HEK293 (cell line): ENCODE results near the gene PLEKHG5.

Experiments used
- AEBP2 ChIP-seq: fragments of 450-650 bp; formaldehyde crosslinking; IDR thresholded peaks from 2 replicates; pipeline ENCODE4 v1.5.1; 2016; ENCODE audit warnings: missing biosample characterization, missing genetic modification characterization, borderline replicate concordance
- ATF2 ChIP-seq: fragments of 450-650 bp; formaldehyde crosslinking; IDR thresholded peaks from 2 replicates; pipeline ENCODE4 v1.5.1; 2016; ENCODE audit warnings: missing biosample characterization, missing genetic modification characterization, low read depth
- HOXC10 ChIP-seq: sonication (generic); formaldehyde crosslinking; IDR thresholded peaks from 2 replicates; pipeline ENCODE4 v1.8.1; 2023; ENCODE audit warnings: mild to moderate bottlenecking, missing genetic modification reagents
- INSM2 ChIP-seq: fragments of 450-650 bp; formaldehyde crosslinking; IDR thresholded peaks from 2 replicates; pipeline ENCODE4 v1.5.1; 2016; ENCODE audit warnings: missing biosample characterization, missing genetic modification characterization
- OVOL3 ChIP-seq: fragments of 450-650 bp; formaldehyde crosslinking; IDR thresholded peaks from 2 replicates; pipeline ENCODE4 v1.5.1; 2016; ENCODE audit warnings: missing biosample characterization, missing genetic modification characterization
- PATZ1 ChIP-seq: fragments of 450-650 bp; formaldehyde crosslinking; IDR thresholded peaks from 2 replicates; pipeline ENCODE4 v1.5.1; 2016; ENCODE audit warnings: missing biosample characterization, missing genetic modification characterization
- PRDM2 ChIP-seq: fragments of 450-650 bp; formaldehyde crosslinking; IDR thresholded peaks from 2 replicates; pipeline ENCODE4 v1.5.1; 2016; ENCODE audit warnings: missing biosample characterization, missing genetic modification characterization, borderline replicate concordance
- SCRT1 ChIP-seq: fragments of 450-650 bp; formaldehyde crosslinking; IDR thresholded peaks from 2 replicates; pipeline ENCODE4 v1.5.1; 2016; ENCODE audit warnings: missing biosample characterization, missing genetic modification characterization, borderline replicate concordance
- SCRT2 ChIP-seq: fragments of 450-650 bp; formaldehyde crosslinking; IDR thresholded peaks from 2 replicates; pipeline ENCODE4 v1.5.1; 2016; ENCODE audit warnings: missing biosample characterization, missing genetic modification characterization
- SP3 ChIP-seq: fragments of 450-650 bp; formaldehyde crosslinking; IDR thresholded peaks from 2 replicates; pipeline ENCODE4 v1.5.1; 2016; ENCODE audit warnings: missing biosample characterization, missing genetic modification characterization
- ZEB2 ChIP-seq: fragments of 450-650 bp; formaldehyde crosslinking; IDR thresholded peaks from 2 replicates; pipeline ENCODE4 v1.5.1; 2016; ENCODE audit warnings: missing biosample characterization, missing genetic modification characterization
- ZNF133 ChIP-seq: fragments of 450-650 bp; formaldehyde crosslinking; IDR thresholded peaks from 2 replicates; pipeline ENCODE4 v1.5.1; 2016; ENCODE audit warnings: missing biosample characterization, missing genetic modification characterization
- ZNF16 ChIP-seq: fragments of 450-650 bp; formaldehyde crosslinking; IDR thresholded peaks from 2 replicates; pipeline ENCODE4 v1.5.1; 2016; ENCODE audit warnings: low read depth, missing biosample characterization, missing genetic modification characterization
- ZNF2 ChIP-seq: fragments of 450-650 bp; formaldehyde crosslinking; IDR thresholded peaks from 2 replicates; pipeline ENCODE4 v1.5.1; 2016; ENCODE audit warnings: missing biosample characterization, missing genetic modification characterization
- ZNF211 ChIP-seq: fragments of 450-650 bp; formaldehyde crosslinking; IDR thresholded peaks from 2 replicates; pipeline ENCODE4 v1.5.1; 2016; ENCODE audit warnings: low read depth, missing biosample characterization, missing genetic modification characterization
- ZNF335 ChIP-seq: fragments of 450-650 bp; formaldehyde crosslinking; conservative IDR thresholded peaks from 2 replicates; pipeline ENCODE4 v1.5.1; 2016; ENCODE audit warnings: missing biosample characterization, missing genetic modification characterization
- ZNF341 ChIP-seq: fragments of 450-650 bp; formaldehyde crosslinking; IDR thresholded peaks from 2 replicates; pipeline ENCODE4; 2016; ENCODE audit warnings: low read depth, missing biosample characterization, missing genetic modification characterization
- ZNF639 ChIP-seq: fragments of 450-650 bp; formaldehyde crosslinking; IDR thresholded peaks from 2 replicates; pipeline ENCODE4 v1.5.1; 2016; ENCODE audit warnings: missing biosample characterization, missing genetic modification characterization
- ZNF660 ChIP-seq: fragments of 450-650 bp; IDR thresholded peaks from 2 replicates; pipeline ENCODE4 v1.5.1; 2018; ENCODE audit warnings: missing biosample characterization, mild to moderate bottlenecking, missing genetic modification characterization
- ZNF704 ChIP-seq: fragments of 450-650 bp; formaldehyde crosslinking; IDR thresholded peaks from 2 replicates; pipeline ENCODE4 v1.5.1; 2016; ENCODE audit warnings: missing biosample characterization, missing genetic modification characterization
- ZNF747 ChIP-seq: fragments of 450-650 bp; formaldehyde crosslinking; IDR thresholded peaks from 2 replicates; pipeline ENCODE4 v1.5.1; 2016; ENCODE audit warnings: missing biosample characterization, missing genetic modification characterization
- ZSCAN23 ChIP-seq: fragments of 450-650 bp; formaldehyde crosslinking; IDR thresholded peaks from 2 replicates; pipeline ENCODE4 v1.5.1; 2016; ENCODE audit warnings: missing biosample characterization, missing genetic modification characterization
- ZSCAN4 ChIP-seq: fragments of 450-650 bp; formaldehyde crosslinking; IDR thresholded peaks from 2 replicates; pipeline ENCODE4 v1.5.1; 2017; ENCODE audit warnings: missing biosample characterization, missing genetic modification characterization

Gene PLEKHG5

GRCh38 chr1:6423321-6423999, 68.0 kb downstream of the PLEKHG5 start (continued):
- TF ChIP-seq PRDM2 (tag by site-specific recombination) (no peak), ZNF341 (tag by site-specific recombination) (peak; percentile 86), ZNF704 (tag by site-specific recombination) (no peak), HOXC10 (no peak), INSM2 (no peak), SP3 (tag by site-specific recombination) (peak; percentile 52), OVOL3 (tag by site-specific recombination) (no peak), SCRT1 (tag by site-specific recombination) (peak; percentile 75; the same call in 1 of the 2 replicates), SCRT2 (peak; percentile 95), ZNF335 (tag by site-specific recombination) (no peak), ZNF660 (tag by site-specific recombination) (no peak), ATF2 (tag by site-specific recombination) (no peak), ZNF2 (tag by site-specific recombination) (peak; percentile 91), ZNF639 (peak; percentile 33; the same call in 1 of the 2 replicates), ZNF16 (tag by site-specific recombination) (0 out of 2 replicates have a peak, but pooled peaks have one; percentile 62), PATZ1 (tag by site-specific recombination) (peak; percentile 78), ZNF747 (no peak), ZSCAN23 (no peak), ZNF133 (tag by site-specific recombination) (no peak), ZSCAN4 (tag by site-specific recombination) (no peak), ZNF211 (tag by site-specific recombination) (no peak), AEBP2 (tag by site-specific recombination) (no peak), ZEB2 (tag by site-specific recombination) (peak; percentile 96)
